Measurements from ENCODE around the gene CSNK2A1.
"Not testable (repeated sequence)": the region's sequence is repeated elsewhere in the genome, so short reads cannot be mapped to it uniquely, and the experiment has no call there.

The CSNK2A1 gene

GRCh38 chr20:531608-532007 lies 12.0 kb downstream of the CSNK2A1 start:
- DNase-seq, result no peak

DNA sequence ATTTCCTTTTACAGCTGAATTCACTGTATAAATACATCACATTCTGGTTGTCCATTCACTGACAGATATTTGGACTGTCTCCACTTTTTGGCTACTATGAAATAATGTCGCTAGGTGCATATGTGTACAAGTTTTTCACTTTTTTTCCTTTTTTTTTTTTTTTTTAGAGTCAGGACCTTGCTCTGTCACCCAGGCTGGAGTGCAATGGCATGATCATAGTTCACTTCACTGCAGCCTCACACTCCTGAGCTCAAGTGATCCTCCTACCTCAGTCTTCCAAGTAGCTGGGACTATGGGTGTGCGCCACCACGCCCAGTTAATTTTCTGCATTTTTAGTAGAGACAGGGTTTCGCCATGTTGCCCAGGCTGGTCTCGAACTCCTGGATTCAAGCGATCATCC lies 13.3 kb downstream of the CSNK2A1 start:
- DNase-seq, result no peak

DNA sequence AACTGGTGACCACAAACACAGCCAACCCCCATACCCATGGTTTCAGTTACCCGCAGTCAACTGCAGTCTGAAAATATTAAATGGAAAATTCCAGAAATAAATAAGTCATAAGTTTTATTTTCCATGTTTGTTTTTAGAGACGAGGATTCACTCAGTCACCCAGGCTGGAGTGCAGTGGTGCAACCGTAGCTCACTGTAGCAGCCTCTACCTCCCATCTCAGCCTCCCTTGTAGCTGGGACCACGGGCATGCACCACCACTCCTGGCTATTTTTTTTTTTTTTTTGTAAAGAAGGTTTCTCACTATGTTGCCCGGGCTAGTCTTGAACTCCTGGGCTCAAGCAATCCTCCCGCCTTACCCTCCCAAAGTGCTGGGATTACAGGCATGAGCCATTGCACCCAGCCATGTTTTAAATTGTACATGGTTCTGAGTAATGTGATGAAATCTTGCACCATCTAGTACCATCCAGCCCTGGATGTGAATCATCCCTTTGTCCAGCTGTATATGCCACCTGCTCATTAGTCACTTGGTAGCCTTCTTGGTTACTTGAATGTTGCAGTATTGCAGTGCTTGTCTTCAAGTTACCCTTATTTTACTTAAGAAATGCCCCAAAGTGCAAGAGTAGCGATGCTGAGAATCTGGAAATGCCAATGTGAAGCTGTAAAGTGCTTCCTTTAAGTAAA lies 14.5 kb downstream of the CSNK2A1 start:
- no peak for DNase-seq

GRCh38 chr20:527571-527886 lies 16.1 kb downstream of the CSNK2A1 start:
- DNase-seq, result no peak

DNA sequence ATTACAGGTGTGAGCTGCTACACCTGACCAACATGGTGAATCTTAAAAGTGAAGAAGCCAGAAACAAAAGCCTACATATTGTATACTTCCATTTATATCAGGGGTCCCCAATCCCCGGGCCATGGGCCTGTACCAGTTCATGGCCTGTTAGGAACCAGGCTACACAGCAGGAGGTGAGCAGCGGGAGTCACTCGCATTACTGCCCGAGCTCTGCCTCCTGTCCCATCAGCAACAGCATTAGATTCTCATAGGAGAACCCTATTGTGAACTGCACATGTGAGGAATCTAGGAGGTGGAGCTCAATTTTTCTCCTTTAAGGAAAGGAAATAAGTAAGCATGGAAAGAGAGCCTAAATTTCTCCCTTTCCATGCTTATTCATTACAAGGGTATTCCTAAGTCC lies 21.7 kb downstream of the CSNK2A1 start:
- DNase-seq, result no peak

DNA sequence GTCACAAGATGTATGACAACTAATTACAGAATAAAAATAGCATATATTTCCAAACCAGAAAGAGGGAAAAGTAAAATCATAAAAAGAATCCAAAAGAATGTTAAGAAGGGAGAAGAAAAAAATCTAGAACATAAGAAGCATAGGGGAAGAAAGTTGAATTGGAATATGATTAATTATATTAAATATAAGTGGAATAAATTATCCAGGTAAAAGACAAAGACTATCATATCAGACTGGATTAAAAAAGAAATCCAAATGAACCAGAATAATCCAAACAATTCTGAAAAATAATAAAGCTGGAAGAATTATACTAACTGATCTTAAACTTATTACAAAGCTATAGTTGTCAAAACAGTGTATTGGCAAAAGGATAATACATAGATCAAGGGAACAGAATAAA lies 23.6 kb downstream of the CSNK2A1 start:
- DNase-seq, result no peak

- DNase-seq, result no peak
These were observed 26.4 kb downstream of the CSNK2A1 start for GRCh38 chr20:517221-517620.

- DNase-seq, result no peak
These were observed 26.8 kb downstream of the CSNK2A1 start for GRCh38 chr20:516799-517198.

DNA sequence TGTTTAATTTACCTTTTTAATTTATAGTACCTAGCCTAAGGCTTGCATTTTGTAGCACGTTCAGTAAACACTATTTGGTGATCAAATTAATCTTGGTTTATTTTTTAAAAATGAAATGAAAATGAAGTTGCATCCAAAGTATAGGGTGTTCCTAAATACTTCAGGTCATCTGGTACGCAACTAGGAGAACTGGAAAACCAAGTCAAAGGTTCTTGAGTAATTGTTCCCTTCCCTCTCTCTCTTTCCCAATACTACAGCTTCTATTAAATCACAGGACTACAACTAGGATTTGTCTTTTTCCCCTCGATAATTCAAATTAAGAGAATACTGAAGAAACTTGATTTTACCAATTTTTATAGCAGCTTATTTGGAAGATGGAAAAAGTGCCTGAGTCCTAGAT lies 27.9 kb downstream of the CSNK2A1 start:
- DNase-seq, result no peak

GRCh38 chr20:513429-513828 lies 30.2 kb downstream of the CSNK2A1 start:
- no peak for DNase-seq

DNA sequence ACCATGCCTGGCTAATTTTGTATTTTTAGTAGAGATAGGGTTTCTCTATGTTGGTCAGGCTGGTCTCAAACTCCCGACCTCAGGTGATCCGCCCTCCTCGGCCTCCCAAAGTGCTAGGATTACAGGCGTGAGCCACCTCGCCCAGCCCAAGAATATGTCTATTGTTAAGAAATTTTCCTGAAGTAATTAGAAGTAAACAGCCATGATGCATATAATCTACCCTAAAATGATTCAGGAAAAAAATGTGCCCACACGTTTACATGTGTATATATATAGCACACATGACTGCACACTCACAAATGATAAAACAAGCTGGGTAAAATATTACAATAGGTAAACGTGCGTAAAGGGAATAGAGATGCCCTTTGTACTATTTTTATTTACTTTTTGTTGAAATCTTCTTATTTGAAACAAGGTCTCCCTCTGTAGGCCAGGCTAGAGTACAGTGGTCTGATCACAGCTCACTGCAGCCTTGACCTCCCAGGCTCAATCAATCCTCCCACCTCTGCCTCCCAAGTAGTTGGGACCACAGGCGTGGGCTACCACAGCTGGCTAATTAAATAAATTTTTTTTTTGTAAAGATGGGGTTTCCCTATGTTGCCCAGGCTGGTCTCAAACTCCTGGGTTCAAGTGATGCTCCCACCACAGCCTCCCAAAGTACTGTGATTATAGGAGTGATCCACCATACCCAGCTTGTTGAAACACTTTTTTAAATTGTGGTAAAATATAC lies 33.1 kb downstream of the CSNK2A1 start:
- not testable (repeated sequence) for DNase-seq

DNA sequence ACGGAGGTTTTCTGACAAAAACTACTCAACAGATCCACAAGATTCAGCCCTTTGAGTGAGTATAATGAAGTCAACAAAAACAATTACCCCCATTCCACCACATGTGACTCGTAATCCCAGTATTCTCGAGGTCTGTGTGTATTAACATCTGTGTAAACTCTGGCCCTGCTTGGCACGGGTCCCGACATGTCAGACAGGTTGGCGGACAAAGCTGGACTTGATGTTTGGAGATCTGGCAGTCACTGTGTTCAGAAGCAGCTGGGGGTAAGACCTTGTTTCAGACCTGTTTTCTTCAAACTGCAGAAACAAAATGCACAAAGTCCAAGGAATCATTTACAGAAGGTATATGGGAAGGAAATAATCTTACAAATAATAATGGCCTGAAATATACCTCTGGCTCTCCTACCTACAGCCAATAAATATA lies 35.2 kb downstream of the CSNK2A1 start:
- not testable (repeated sequence) for DNase-seq

GRCh38 chr20:507761-508332 lies 35.7 kb downstream of the CSNK2A1 start:
- DNase-seq, result no peak

GRCh38 chr20:507006-507758 lies 36.4 kb downstream of the CSNK2A1 start:
- DNase-seq, result no peak

DNA sequence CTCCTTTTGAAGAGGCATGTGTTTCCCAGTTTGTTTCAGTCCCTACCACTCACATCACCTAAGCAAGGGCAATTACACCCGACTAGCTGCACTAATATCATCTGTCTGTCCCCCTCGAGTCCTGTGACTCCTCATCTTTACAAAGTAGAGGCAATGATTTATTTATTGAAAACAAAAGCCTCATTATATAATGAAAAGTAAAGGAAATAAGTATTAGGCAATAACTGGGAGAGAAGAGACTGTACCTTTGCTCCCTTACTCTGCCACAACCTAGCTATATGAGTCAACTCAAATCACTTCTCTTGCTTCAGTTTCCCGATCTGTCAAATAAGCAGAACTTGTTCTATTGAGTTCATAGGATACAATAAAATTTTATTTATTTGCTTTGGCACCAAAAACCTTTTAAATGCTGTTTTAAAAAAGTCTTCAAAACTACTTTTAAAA lies 38.9 kb downstream of the CSNK2A1 start:
- no peak for DNase-seq

DNA sequence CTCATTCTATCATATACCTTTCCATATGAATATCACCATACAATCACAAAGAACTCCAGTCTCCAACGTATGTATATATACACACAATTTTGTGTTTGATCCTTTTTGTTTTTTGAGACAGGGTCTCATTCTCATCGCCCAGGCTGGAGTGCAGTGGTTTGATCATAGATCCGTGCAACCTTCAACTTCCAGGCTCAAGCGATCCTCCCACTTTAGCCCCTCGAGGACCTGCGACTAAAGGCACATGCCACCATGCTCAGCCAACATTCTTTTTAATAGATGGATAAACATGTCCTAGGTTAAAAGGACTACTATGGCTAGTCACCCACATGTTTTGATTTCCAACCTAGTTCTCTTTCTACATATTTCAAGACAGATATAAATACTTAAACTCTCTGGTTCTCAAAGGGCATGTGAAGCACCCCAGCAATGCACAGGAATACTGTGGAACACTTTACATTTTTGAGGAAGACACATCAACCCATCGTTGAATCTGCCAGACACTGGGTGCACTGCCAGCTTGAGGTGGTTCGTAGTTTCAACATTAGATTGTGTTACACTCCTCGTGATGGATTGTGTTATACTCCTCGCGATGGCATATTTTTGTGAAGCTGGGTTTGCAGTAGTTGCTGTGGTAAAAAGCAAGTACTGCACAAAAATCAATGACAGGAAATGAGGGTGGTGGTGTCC lies 40.4 kb downstream of the CSNK2A1 start:
- DNase-seq, result no peak

DNA sequence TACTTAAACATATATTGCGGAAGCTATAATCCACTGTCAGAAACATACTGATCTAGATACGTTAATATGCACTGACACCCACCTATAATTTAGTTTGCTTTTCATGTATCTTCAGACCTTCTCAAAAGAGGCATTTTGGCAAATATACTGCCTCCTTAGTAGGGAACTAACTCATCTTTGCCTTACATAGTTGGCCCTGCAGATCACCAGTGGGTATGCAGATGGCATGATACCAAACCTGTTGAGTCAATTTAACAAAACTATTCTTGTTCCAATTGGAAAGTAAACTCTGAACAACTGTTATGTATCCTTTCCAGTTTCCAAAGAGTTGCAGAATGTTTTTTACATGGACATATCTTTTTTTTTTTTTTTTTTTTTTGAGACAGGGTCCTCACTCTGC lies 45.6 kb downstream of the CSNK2A1 start:
- DNase-seq, result no peak

GRCh38 chr20:496126-496696 lies 47.4 kb downstream of the CSNK2A1 start:
- no peak for DNase-seq

DNA sequence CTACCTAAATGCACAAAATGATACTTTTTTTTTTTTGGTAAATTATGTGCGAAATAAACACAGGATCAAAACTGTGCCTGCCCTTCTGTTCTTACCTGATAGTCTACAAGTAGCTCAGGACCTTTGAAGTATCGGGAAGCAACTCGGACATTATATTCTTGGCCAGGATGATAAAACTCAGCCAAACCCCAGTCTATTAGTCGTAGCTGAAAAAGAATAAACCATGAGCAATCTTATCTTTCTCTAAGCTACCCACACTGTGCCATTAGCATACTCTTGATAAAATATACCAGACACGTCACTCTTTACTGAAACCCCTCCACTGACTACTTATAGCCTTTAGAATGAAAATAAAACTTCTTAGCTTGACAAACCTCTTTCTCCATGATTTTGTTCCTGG lies 51.4 kb downstream of the CSNK2A1 start:
- no peak for DNase-seq

DNA sequence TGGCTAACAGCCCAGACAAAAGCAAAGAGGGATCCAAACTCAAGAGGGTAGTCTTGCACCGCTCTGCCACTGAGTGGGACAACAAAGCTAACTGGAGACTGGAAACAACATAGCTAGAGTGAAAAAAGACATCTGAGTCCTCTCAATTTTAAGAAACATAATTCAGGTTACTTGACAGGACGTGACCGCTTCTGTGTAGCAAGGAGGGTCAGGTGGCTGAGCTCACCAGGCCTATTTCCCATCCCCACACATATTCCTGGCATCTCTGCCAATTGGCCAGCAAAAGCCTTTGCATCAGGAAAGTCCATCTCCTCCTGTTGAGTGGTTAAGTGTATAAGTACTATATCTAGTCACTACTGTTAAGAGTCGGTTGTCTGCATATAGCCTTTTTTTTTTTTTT lies 55.9 kb downstream of the CSNK2A1 start:
- no peak for DNase-seq

DNA sequence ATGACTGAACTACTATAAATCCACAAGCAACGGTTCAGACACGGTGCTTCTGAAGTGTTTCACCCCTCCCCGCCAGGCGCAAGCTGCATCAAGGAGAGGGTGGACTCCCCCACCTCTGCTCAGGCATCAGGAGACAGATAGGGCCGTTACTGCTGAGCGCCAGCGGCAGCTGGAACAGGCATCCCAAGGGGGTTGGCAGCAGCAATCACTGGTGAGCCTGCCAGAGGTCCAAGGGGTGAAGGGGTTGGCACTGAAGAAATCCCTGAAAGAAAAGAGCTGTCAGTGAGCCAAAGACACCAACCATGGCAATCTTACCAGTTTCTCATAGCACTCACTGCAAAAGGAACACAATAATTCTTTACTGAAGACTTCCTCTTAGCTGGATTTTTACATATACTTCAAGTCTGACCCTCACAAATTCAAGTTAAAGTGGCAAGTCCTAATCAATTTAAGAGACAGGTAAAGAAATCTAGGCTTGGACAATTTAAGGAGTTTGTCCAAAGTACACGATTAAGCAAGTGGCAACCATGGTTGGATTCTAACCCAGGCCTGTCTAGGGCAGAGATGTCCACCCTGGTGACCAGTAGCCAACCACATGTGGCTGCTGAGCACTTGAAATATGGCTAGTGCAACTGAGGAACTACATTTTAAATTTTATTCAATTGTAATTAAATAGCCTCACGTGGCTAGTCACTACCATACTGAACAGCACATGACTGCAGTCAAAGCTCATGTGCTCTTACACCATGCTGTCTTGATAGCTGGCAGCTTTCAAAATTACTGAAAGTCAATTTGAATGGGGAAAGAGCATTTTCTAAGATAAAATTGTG lies 59.6 kb downstream of the CSNK2A1 start:
- no peak for DNase-seq

DNA sequence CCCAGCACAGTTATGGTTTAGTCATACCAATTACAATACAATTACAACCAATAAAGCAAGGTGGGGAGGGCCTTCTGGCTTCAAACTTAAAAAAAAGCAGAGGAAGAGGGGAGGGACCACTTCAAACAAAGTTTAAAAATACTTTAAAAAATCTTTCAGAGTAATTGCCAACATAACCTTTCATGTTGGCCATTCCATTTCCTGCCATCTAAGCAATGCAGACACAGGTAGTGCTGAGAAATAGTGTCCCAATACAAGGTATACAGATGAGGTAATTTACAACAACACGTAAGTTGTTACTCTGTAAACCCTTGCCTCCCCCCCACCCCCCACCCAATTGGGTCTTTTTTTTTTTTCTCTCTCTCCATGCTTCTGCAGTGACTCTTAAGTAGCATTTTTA lies 62.4 kb downstream of the CSNK2A1 start:
- DNase-seq, result no peak
